ENCODE measurements around the gene OR4N5. TPM values are rescaled to one million over a fixed set of nuclear protein-coding genes. Genes with fewer than 3 reads are reported as not detected.
"Not testable (repeated sequence)": the region's sequence is repeated elsewhere in the genome, so short reads cannot be mapped to it uniquely, and the experiment has no call there.

Gene OR4N5
- not detected for total RNA-seq
- not detected for polyA plus RNA-seq (2013, experiment 1 of 2)
- polyA plus RNA-seq (2013, experiment 2 of 2) = not detected
- long read RNA-seq, experiment 1 = 0 reads
- long read RNA-seq, experiment 2 = 0 reads
- long read RNA-seq, experiment 3 = 0 reads
- long read RNA-seq, experiment 4 = 0 reads

- no peak for DNase-seq
- H3K4me1 ChIP-seq (ENCODE audit: control insufficient read depth, insufficient read depth, low read length) = no peaks in the 10 kb centered on the region
- H3K27me3 Mint-ChIP-seq (ENCODE audit: insufficient read depth) = no peaks in the 10 kb centered on the region
- peaks cover 78% of the 10 kb centered on the region for H3K9me3 Mint-ChIP-seq
- no CpG with 5 or more reads among the region's 2 CpGs for WGBS, 2 experiments (ENCODE audit: insufficient coverage in 1 of 2, insufficient read length in 1 of 2)
- H3K4me3 ChIP-seq (ENCODE audit: low read length) = no peak within 1 kb of the TSS
- no peaks in the 10 kb centered on the region for H3K27me3 ChIP-seq (ENCODE audit: control insufficient read depth, insufficient read depth, low read length, poor library complexity, severe bottlenecking)
- TF ChIP-seq CTCF (conservative IDR thresholded peaks at IDR 0.05) = no peak
- no peaks in the 10 kb centered on the region for H3K36me3 ChIP-seq (ENCODE audit: control insufficient read depth, insufficient read depth, low read length)
- no peaks in the 10 kb centered on the region for H3K36me3 Mint-ChIP-seq (ENCODE audit: low read depth)
- H3K4me3 Mint-ChIP-seq = no peak within 1 kb of the TSS
- no peak within 1 kb of the TSS for H3K27ac Mint-ChIP-seq
- H3K27ac ChIP-seq (ENCODE audit: low read depth, low read length) = no peak within 1 kb of the TSS
- no peaks in the 10 kb centered on the region for H3K4me1 Mint-ChIP-seq
- H3K9ac ChIP-seq (ENCODE audit: extremely low read depth, low read length, poor library complexity, severe bottlenecking) = no peak within 1 kb of the TSS
- peaks cover 82% of the 10 kb centered on the region for H3K9me3 ChIP-seq (ENCODE audit: control insufficient read depth, low read length)
Observed at GRCh38 chr14:20138520-20138919, at the start of gene OR4N5. Gene OR4N5, plus strand, starts transcription at chr14:20138820. Its CDS starts 4,916 bp downstream, at chr14:20143736.

GRCh38 chr14:20092050-20092449, 46.6 kb upstream of the OR4N5 start:
- no peak for DNase-seq
- Histone ChIP-seq H3K9ac (ENCODE audit: extremely low read depth, low read length, poor library complexity, severe bottlenecking) (no peak overlapping the region), H3K27ac (ENCODE audit: low read depth, low read length) (no peak overlapping the region), H3K27me3 (ENCODE audit: control insufficient read depth, insufficient read depth, low read length, poor library complexity, severe bottlenecking) (no peaks in the 10 kb centered on the region), H3K9me3 (ENCODE audit: control insufficient read depth, low read length) (peaks cover 62% of the 10 kb centered on the region), H3K36me3 (ENCODE audit: control insufficient read depth, insufficient read depth, low read length) (no peaks in the 10 kb centered on the region), H3K4me3 (ENCODE audit: low read length) (no peak overlapping the region), H3K4me1 (ENCODE audit: control insufficient read depth, insufficient read depth, low read length) (no peaks in the 10 kb centered on the region)
- TF ChIP-seq CTCF (conservative IDR thresholded peaks at IDR 0.05) = no peak
- Mint-ChIP-seq H3K9me3 (peaks cover 57% of the 10 kb centered on the region), H3K4me1 (no peaks in the 10 kb centered on the region), H3K36me3 (ENCODE audit: low read depth) (no peaks in the 10 kb centered on the region), H3K4me3 (no peak overlapping the region), H3K27me3 (ENCODE audit: insufficient read depth) (no peaks in the 10 kb centered on the region), H3K27ac (no peak overlapping the region)
- 55 to 64% methylated on average over 3 of the region's 4 CpGs for WGBS, 2 experiments (ENCODE audit: insufficient coverage in 1 of 2, insufficient read length in 1 of 2)

- Histone ChIP-seq H3K9ac (ENCODE audit: extremely low read depth, low read length, poor library complexity, severe bottlenecking) (no peak overlapping the region), H3K9me3 (ENCODE audit: control insufficient read depth, low read length) (peaks cover 61% of the 10 kb centered on the region), H3K4me1 (ENCODE audit: control insufficient read depth, insufficient read depth, low read length) (no peaks in the 10 kb centered on the region), H3K4me3 (ENCODE audit: low read length) (no peak overlapping the region), H3K36me3 (ENCODE audit: control insufficient read depth, insufficient read depth, low read length) (no peaks in the 10 kb centered on the region), H3K27me3 (ENCODE audit: control insufficient read depth, insufficient read depth, low read length, poor library complexity, severe bottlenecking) (no peaks in the 10 kb centered on the region), H3K27ac (ENCODE audit: low read depth, low read length) (no peak overlapping the region)
- Mint-ChIP-seq H3K27me3 (ENCODE audit: insufficient read depth) (no peaks in the 10 kb centered on the region), H3K9me3 (peaks cover 53% of the 10 kb centered on the region), H3K36me3 (ENCODE audit: low read depth) (no peaks in the 10 kb centered on the region), H3K4me1 (no peaks in the 10 kb centered on the region), H3K27ac (no peak overlapping the region), H3K4me3 (no peak overlapping the region)
- WGBS, 2 experiments (ENCODE audit: insufficient coverage in 1 of 2, insufficient read length in 1 of 2) = 34 to 38% methylated on average over 2 to 4 of the region's 4 CpGs
- no peak for DNase-seq
- no peak for TF ChIP-seq CTCF (conservative IDR thresholded peaks at IDR 0.05)
Observed at GRCh38 chr14:20093442-20093841, 45.2 kb upstream of the OR4N5 start.

GRCh38 chr14:20098926-20099770, 39.5 kb upstream of the OR4N5 start:
- peaks cover 42% of the 10 kb centered on the region for H3K9me3 ChIP-seq (ENCODE audit: control insufficient read depth, low read length)
- not testable (repeated sequence) for H3K4me1 ChIP-seq (ENCODE audit: control insufficient read depth, insufficient read depth, low read length); H3K36me3 Mint-ChIP-seq (ENCODE audit: low read depth); H3K27me3 Mint-ChIP-seq (ENCODE audit: insufficient read depth); H3K27me3 ChIP-seq (ENCODE audit: control insufficient read depth, insufficient read depth, low read length, poor library complexity, severe bottlenecking); H3K4me1 Mint-ChIP-seq; H3K27ac Mint-ChIP-seq; DNase-seq; H3K36me3 ChIP-seq (ENCODE audit: control insufficient read depth, insufficient read depth, low read length); H3K27ac ChIP-seq (ENCODE audit: low read depth, low read length); H3K4me3 ChIP-seq (ENCODE audit: low read length); H3K4me3 Mint-ChIP-seq; H3K9ac ChIP-seq (ENCODE audit: extremely low read depth, low read length, poor library complexity, severe bottlenecking)
- peaks cover 58% of the 10 kb centered on the region for H3K9me3 Mint-ChIP-seq
- WGBS, 2 experiments (ENCODE audit: insufficient coverage in 1 of 2, insufficient read length in 1 of 2) = 87 to 93% methylated on average over 5 to 27 of the region's 32 CpGs

Data from endodermal cell (in vitro differentiated cells).